Right renal pelvis (tissue), 4 donors: ENCODE results near the gene TNS4. TPM values are rescaled to one million over a fixed set of nuclear protein-coding genes. Genes with fewer than 3 reads are reported as not detected.

Source experiments
- DNase-seq, 4 donors: peaks; one replicate each; pipeline ENCODE4 v3.0.0-alpha.2; 2013; ENCODE audit warnings: low read depth in 4 of 4, low spot score in 3 of 4, missing footprints in 1 of 4
- polyA plus RNA-seq, 4 donors: library from polyadenylated mRNA; unstranded; fragments of 120-200 nt; gene quantifications; one replicate each; pipeline ENCODE4 v1.2.1, GENCODE V29; 2013; ENCODE audit not compliant: insufficient read length in 4 of 4

Gene TNS4
- polyA plus RNA-seq, 4 donors = 0.14 TPM; not detected in 2

DNA sequence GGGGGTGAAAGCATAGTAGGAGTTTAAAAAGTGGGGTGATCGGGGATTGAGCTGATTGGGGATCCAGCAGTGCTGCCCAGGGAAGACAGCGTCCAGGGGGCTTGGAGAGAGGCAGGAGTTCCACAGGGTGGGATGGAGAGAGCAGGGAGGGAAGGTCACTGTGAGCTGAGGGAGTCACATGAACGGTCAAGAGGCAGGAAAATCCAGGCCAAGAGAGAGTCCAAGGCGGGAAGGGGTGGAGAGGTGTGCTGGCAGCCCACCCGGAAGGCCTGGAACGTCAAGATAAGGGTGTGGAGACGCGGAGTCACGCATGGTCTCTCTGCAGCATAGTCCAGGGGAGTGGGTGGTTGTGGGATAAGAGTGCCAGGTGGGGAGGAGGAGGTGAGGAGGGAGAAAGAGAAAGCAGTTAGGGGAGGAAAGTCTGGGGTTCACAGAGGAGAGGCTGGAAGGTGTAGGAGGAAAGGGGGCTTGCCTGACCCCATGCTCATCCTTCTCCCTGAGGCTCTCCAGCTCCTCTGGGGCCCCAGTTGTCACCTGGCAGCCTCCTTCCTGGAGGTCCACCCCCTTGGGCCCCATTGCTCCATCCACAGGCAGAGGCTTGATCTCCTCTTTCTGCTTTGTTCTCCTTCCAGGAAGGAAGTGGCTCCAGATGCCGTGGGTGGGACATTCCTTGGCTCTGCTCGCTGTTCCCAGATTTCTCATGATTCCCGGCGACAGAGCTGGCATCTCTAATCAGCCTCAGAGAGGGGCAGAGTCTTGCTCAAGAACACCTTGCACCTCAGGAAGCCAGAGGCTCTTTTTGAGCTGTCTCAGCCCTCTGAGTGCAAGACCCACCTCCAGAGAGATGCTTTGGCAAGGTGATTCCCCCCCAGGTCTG, 35.1 kb upstream of the TNS4 start:
- no peak for DNase-seq

DNA sequence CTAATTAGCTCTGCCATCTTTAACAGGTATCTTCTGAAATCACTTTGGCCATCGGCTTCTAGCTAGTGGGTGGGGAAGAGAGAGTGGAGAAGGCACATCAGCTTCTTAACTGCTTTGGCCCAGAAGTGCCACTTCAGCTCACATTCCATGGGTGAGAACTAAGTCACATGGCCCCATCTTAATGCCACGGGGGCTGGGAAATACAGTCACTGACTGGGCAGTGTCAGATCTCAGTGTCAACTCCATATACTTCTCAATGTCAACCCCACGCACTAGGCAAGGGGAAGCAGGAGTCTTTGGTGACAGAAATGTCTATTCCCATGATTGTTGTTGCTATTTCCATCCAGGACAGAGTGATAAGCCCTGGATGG, 34.5 kb upstream of the TNS4 start:
- no peak for DNase-seq

DNA sequence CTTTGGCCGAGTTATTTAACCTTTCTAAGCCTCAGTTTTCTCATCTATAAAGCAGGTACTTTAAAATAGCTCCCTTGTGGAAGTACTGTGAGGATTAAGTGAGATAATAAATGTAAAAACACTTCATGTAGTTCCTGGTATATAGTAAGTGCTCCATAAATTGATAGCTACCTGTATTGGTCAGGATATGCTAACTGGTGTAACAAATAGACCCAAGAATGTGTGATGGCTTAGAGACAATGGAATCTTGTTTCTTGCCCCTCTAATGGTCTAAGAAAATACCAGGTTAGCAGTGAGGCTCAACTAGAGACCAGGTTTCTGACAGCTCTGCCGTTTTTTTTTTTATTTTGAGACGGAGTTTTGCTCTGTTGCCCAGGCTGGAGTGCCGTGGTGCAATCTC, 34.0 kb upstream of the TNS4 start:
- DNase-seq = no peak

DNA sequence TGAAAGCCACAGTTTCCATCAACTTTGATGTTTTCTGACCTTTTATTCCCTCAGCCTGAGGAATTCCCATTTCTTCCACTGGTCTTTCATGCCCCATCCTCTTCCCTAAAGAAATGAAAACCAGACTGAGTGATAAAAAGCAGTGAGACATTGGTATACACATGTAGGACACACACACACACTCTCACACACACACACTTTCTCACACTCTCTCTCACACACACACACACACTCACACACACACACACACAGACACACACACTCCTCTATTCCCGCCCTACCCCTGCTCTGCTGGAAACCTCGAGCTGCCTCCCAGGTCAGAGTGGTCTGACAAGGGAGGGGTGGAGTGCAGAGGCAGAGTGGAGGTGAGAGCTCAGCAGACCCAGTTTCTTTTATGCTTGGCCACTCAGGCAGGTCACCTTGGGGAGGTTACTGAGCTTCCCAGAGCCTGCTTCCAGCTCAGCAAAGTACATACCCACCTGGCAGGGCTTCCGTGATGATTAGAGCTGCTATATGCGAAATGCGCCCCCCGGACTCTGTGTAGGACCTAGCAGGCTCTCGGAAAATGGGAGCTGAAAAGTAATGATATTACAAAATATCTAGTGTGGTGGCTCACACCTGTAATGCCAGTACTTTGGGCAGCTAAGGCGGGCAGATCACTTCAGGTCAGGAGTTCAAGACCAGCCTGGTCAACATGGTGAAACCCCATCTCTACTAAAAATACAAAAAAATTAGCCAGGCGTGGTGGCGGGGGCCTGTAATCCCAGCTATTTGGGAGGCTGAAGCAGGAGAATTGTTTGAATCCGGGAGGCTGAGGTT, 33.2 kb upstream of the TNS4 start:
- DNase-seq = no peak

DNA sequence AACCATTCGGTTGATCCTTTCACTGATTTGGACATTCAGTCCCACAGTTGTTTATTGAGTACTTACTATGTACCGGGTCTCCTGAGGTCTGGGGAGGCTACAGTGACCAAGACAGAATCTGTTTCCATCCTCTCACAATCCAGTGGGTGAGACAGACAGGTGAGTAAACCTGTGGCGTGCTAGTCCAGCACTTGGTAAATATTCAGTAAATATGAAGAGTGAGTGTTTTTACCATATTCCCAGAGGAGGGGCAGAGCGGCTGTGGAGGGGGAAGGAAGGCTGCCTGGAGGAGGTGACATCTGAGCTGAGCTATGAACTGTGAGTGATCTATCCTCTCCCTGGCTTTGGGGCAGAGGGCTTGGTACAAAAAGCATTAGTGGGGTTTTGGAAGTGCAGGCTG, 32.5 kb upstream of the TNS4 start:
- DNase-seq = no peak

DNA sequence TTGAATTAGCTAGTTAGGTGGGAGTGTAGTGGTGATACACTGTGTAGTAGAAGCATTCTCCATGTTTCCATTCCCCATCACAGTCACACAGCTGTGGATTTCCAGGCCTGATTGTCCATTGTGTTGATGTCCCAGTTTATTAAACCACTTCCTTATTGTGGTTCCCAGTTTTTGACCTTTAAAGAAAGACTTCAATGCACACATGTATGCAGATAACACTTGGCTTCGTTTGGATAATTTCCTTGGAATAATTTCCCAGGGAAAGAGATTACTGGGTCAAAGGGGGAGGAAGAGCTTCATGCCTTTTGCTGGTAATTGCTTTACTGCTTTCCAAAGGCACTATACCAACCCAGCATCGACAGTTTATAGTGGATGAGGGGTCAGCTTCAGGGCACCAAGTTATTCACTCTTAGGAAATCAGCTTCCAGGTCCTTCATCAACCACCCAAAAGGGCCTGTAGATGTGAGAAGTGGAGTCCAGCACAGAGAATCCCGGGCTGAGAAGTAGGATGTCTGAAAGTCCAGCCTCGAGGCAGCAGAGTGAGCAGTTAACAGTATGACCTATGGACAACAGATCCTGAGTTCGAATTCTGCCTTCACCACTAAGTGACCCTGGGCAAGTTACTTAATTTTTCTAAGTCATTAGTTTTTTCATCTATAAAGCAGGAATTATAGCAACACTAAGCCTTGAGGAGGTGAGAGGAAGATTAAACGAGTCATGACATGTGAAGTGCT, 31.3 kb upstream of the TNS4 start:
- DNase-seq = no peak

DNA sequence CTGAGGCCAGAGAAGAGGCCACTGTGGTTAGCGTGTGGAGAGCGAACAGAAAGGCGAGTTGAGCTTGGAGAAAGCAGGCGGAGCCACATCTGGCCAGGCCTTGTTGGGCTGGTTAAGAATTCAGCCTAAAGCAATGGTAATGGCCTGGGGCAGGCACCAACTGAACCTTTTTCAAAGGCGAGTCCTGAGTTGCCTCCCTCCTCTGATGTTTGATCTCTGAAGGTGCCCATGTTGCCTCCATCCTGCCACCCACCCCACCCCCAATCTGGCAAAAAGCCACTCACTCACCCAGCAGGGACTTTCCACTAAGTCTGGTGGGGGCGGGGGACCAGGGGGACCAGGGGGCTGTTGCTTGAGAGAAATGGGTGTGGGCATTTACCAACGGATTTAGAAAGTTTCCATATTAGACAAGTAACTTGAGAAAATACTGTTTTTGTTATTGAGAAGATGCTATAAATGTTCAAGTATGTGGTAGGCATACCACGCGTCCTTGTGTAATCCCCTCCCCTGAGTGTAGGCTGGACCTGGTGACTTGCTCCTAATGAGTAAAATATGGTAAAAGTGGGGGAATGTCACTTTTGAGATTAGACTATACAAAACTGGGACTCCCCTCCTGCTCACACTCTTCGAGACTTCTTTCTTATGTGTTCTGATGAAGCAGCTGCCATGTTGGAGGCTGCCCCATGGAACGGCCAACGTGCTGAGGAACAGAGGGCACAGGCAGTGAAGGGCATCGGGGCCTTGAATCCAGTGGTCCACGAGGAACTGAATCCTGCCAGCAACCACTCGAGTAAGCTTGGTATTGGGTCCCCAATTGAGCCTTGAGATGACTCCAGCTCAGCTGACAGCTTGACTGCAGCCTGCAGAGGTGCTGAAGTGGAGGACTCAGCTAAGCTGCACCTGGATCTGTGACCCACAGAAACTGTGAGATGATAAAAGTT, 29.9 kb upstream of the TNS4 start:
- no peak for DNase-seq

DNA sequence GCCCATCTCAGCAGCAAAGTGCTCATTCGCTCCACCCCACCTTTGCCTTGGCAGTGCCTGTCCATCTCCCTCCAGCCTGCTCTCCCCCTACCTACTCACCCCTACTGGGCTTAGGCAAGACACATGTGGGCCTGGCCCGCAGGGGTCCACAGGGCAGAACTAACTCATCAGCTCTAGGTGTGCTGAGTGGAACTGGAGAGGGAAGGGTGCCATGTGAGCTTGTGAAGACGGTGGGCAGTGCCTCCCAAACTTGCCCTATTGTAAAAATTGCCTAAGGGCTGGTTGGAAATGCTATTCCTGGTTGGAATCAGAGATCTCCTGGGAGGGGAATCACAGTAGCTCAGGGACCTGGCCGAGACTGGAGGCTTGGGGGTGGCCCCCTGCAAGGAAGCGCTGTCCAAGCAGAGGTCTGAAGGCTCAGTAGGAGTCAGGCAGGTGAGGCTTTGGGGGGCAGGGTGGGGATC, 29.1 kb upstream of the TNS4 start:
- no peak for DNase-seq

DNA sequence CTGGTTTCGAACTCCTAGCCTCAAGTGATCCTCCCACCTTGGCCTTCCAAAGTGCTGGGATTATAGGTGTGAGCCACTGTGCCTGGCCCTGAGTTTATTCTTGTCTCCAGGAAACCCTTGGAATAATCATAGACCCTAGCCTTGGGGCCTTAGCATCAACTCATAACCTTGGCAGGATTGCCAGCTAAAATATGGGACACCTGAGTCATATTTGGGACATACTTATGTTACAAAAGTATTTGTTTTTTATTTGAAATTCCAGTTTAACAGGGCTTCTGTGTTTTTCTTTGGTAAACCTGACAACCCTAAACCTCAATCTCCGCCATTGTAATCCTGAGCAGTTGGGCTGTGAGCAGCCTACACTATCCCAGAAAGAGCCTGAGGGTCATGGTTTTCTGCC, 28.6 kb upstream of the TNS4 start:
- DNase-seq = no peak

DNA sequence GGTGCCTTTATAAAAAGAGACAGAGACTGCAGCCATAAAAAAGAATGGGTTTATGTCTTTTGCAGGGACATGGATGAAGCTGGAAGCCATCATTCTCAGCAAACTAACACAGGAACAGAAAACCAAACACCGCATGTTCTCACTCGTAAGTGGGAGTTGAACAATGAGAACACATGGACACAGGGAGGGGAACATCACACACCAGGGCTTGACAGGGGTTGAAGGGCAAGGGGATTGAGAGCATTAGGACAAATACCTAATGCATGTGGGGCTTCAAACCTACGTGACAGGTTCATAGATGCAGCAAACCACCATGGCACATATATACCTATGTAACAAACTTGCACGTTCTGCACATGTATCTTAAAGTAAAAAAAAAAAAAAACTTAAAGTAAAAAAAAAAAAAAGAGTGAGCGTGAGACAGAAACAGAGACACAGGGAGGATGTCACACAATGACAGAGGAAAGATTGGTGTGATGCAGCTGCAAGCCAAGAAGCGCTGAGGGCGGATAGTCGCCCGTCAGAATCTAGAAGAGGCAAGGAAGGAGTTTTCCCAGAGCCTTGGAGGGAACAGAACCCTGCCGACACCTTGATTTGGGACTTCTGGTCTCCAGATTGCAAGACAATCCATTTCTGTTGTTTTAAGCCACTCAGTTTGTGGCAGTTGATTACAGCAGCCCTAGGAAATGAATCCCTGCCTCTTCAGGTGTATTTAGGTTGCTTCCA, 27.4 kb upstream of the TNS4 start:
- DNase-seq = no peak

DNA sequence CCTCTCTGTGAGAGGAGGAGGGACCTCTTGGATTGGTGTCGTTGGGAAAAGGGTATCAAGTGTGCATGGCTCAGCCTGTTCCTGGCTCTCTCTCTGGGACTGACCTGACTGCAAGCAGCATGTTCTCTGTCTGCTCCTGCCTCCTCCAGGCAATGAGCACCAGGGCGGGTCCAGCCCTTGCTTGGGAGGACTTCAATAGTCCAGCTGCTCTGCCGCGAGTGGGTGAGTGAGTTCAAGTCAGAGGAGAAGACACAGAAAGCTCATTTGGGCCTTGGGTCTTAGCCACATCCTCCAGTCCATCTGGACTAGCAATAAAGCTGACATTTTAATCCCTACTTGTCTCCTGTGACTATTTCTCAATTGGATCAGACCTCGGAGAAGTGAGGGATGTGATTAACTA, 25.2 kb upstream of the TNS4 start:
- no peak for DNase-seq

DNA sequence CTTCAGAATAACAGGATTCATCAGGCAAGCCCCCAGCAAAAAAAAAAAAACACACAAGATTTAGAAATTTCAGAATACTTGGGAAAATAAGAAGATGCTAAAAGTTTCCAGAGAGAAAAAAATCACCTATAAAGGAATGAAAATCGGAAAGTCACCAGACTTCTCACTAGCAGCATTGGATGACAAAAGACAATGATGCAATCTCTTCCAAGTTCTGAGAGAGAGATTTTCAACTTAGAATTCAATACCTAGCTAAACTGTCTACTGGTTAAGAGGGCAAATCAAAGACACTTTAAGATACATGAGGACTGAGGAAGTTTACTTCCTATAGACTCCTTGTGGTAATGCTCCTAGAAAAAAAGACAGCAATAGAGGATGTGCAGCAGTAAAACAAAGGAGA, 23.9 kb upstream of the TNS4 start:
- DNase-seq = no peak

DNA sequence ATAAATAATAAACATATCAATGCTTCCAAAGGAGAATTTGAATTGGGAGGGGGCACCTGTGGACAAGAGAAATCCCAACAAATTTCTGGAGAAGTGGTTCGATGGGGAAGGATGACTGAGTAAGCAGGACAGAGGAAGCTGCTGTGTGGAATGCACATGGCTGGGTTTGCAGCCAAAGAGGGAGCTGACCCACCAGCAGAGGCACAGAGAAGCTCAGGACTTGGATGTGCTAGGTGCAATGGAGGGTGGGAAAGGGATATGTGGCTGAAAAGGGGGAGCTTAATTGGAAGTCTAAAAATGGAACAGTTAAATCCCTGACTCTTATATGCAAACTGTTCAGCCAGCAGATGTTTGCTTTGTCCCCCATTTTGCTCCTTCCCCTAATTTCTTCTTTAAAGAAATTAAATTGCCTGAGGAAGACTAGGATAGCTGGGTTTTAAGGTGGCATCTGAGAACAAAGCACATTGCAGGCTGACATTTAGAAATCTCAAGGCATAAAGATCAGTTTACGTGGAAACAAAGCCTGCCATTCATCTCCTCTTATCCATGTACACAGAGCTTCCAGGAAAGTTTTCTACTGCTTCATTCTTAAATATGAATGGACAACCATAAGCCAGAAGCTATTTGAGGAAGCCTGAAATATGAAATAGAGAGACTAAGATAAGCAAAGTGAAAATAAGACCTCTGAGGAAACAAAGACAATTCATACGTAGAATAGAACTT, 23.0 kb upstream of the TNS4 start:
- DNase-seq = no peak

DNA sequence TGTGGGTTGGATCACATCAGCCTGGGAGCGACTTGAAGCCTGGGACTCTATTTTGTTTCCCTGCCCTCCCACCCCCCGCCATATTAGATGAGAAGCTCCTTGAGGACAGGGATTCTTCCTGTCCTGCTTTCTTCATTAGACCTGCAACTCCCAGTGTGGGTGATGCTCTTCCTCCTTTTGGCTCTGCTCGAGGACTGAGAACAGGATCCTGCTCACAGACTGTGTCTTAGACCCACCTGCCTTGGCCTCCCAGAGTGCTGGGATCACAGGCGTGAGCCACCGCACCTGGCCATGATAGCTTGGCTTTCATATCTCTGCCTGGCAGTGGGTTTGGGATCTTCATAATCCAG, 21.5 kb upstream of the TNS4 start:
- no peak for DNase-seq

DNA sequence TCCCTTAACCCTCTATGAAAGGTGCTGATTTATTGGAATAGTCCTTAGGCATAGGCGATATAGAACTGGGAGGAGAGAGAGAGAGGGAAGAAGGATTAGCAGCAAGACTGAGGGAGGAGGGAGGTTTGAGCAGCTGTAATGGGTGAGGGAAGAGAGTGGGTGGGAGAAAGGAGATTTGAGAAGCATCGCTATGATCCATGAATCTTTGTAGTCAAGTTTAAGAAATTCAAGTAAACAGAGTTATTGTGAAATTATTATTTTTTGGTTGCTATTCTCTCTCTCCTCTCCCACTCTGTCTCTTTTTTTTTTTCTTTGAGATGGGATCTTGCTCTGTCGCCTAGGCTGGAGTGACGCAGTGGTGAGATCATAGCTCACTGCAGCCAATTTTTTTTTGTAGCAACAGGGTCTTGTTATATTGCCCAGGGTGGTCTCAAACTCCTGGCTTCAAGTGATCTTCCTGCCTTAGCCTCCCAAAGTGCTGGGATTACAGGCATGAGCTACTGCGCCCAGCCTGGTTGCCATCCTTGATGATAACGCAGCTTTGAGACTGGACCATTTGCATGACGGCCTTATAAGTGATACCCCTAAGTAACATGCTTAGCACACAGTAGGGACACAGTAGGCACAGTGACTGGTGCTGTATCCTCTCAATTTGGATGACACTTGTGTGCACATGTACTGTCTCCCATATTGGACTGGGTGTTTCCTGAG, 21.0 kb upstream of the TNS4 start:
- no peak for DNase-seq

DNA sequence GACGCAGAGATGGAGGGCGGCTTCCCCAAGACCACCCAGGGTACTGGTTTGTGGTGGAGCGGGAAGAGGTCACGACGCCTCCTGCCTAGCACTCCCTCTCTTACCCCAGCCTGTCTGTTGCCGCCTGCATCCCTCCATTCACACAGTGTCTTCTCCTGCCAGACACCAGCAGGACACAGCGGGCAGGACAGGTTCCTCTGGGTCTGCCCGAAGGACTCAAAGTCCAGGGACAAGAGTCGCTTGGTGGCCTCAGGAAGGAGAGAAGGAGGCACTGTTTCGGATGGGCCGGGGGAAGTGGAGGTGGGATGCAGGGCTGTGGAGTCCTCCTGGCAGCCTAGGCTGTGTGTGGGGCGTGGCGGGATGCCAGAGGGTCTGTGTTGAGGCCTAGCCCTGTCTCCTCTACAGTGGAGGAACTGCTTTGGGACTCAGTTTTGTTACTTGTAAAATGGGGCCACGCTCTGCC, 19.6 kb upstream of the TNS4 start:
- no peak for DNase-seq

DNA sequence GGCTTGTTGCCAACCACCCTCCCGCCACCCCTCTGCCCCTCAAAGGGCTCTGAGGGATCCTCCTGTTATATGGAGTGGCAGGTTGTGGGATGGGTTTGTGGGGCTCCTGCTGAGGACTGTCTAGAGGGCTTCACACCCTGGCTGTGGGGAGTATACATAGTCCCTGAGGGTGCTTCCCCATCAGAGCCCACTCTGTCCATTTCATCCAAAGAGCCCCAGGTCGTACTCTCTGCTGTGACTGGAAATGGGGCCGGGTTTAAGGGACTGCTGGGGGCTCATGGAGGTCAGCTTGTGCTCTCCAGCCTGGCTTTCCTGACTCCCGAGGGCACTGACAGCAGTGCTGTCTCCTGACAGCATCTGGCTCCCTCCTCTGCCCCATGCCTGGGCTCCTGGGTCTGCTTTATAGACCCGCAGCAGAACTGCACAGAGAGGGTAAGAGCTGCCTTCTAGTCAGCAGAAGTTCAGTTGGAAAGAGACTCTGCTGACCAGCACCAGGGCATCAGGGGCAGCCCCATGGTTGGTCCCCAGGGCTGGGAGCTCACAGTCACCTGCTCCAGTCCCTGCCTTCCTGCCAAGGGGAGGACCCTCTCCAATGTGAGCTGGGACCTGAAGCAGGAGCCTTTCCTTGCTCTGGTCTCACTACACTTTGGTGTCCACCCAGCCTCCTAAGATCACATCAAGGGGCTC, 17.8 kb upstream of the TNS4 start:
- no peak for DNase-seq
